Immature natural killer cell (primary cell): ENCODE measurements around the gene ASB16. TPM values are rescaled to one million over a fixed set of nuclear protein-coding genes. Genes with fewer than 3 reads are reported as not detected.

Source experiments
- DNase-seq, 3 donors: peaks; one replicate each; pipeline ENCODE4 v3.0.0; 2022; ENCODE audit warnings: mixed read lengths in 1 of 3
- H3K27ac Mint-ChIP-seq, 6 donors: one replicate each; pipeline ENCODE4 v1.8.0; 2020; ENCODE audit warnings: mixed read lengths in 6 of 6, mild to moderate bottlenecking in 5 of 6, inconsistent platforms in 4 of 6, moderate library complexity in 3 of 6
- H3K27me3 Mint-ChIP-seq, 3 donors: one replicate each; pipeline ENCODE4 v1.8.0; 2020 to 2021; ENCODE audit warnings: low read depth in 3 of 3, mild to moderate bottlenecking in 3 of 3, mixed read lengths in 3 of 3, moderate library complexity in 3 of 3, inconsistent platforms in 1 of 3
- H3K36me3 Mint-ChIP-seq, 3 donors: one replicate each; pipeline ENCODE4 v1.8.0; 2020; ENCODE audit warnings: mixed read lengths in 3 of 3, inconsistent platforms in 2 of 3, mild to moderate bottlenecking in 2 of 3
- H3K4me1 Mint-ChIP-seq, 2 donors: one replicate each; pipeline ENCODE4 v1.8.0; 2020; ENCODE audit warnings: inconsistent platforms in 2 of 2, mild to moderate bottlenecking in 2 of 2, mixed read lengths in 2 of 2, moderate library complexity in 1 of 2
- H3K4me3 Mint-ChIP-seq, 5 donors: one replicate each; pipeline ENCODE4 v1.8.0; 2020; ENCODE audit warnings: mild to moderate bottlenecking in 5 of 5, mixed read lengths in 5 of 5, inconsistent platforms in 3 of 5, moderate library complexity in 3 of 5
- H3K9me3 Mint-ChIP-seq, 6 donors: one replicate each; pipeline ENCODE4 v1.8.0; 2020; ENCODE audit warnings: mild to moderate bottlenecking in 6 of 6, mixed read lengths in 6 of 6, inconsistent platforms in 4 of 6, moderate library complexity in 3 of 6
- polyA plus RNA-seq, 3 donors: library from polyadenylated mRNA; unstranded; fragments of 300-500 nt; fragmentation: Illumina TruSeq; gene quantifications; one replicate each; pipeline ENCODE4 v1.2.3, GENCODE V29; 2021

ASB16 gene
- polyA plus RNA-seq, 3 donors from 2014 or later = 0.27 TPM; not detected in 2

DNA sequence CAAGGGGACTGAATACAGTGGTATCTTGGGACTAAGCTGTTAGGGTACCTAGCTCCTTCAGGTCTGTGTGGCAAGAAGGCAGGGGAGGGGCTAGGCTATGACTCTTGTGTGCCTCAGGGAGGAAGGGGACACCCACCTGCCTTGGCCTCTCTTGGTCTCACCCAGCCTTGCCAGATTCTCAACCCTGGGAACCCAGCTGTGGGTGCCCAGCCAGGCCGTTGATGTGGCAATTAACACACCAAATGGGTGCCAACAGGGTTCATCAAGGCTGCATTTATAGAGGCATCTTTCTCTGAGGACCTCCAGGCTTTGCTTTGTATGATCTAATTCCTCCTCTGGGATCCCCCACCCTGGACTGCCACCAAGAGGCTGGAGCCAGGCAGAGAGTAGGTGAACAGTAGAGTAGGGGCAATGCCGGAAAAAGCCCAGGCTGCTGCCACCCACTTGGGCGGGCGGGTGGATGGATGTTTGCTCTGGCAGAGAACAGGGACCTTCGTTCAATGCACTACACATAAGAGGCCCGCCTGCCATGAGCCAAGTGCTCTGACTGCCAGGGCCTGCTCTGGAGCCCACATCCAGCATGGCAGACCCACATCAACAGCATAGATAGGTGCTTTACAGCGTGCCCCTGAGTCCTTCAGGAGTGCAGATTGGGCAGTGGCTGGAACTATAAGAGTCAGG, 3.2 kb upstream of the ASB16 start:
- peaks cover 3 to 10% of the 10 kb centered on the region in 2 donors for H3K4me1 Mint-ChIP-seq
- no peaks in the 10 kb centered on the region for H3K36me3 Mint-ChIP-seq
- peaks cover 2 to 4% (median 2%) of the 10 kb centered on the region in 3 donors for H3K27me3 Mint-ChIP-seq
- no peak overlapping the region for H3K27ac Mint-ChIP-seq
- H3K9me3 Mint-ChIP-seq = no peaks in the 10 kb centered on the region
- DNase-seq = no peak
- H3K4me3 Mint-ChIP-seq = no peak overlapping the region

DNA sequence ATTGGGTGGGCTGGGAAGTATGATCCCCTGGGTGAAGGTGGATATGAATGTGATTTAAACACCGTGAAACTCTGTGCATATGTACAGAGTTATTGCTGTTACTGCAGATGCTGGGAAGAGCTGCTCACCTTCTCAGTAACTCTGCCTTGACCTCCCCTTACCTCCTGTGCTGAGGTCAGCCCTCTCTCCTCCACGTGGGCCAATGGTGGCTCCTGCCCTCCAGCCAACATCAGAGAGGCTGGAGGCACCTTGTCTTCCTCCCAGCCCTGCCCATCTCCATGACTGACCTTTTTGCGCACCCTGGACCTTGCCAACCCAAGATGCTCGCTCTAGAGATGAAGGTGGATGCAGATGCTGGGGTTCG, 387 bp upstream of the ASB16 start:
- peaks cover 3 to 10% of the 10 kb centered on the region in 2 donors for H3K4me1 Mint-ChIP-seq
- no peaks in the 10 kb centered on the region for H3K9me3 Mint-ChIP-seq
- peak overlapping the region in 2 of 6 donors; percentile 35 to 51 for H3K27ac Mint-ChIP-seq

DNA sequence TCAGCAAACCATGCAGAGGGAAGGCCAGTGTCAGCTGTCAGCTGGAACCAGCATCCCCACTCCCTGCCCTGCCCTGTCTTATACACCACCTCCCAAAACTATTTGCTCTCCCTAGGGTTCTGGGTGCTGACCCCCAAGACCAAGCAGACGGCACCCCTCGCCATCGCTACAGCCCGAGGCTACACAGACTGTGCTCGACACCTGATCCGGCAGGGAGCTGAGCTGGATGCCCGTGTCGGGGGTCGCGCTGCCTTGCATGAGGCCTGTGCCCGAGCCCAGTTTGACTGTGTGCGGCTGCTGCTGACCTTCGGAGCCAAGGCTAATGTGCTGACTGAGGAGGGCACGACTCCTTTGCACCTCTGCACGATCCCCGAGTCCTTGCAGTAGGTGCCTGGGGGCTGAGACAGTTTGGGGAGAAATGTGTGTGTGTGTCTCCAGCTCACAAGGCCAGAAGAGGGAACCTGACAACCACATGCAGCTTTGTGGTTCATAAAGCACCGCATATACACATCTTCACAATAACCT, 1.5 kb downstream of the ASB16 start:
- no peak for DNase-seq
- peaks cover 0 to 4% (median 0%) of the 10 kb centered on the region in 3 donors for H3K36me3 Mint-ChIP-seq
- no peak overlapping the region for H3K4me3 Mint-ChIP-seq
- peaks cover 3 to 10% of the 10 kb centered on the region in 2 donors for H3K4me1 Mint-ChIP-seq
- H3K27ac Mint-ChIP-seq = peak overlapping the region in 2 of 6 donors; percentile 41 to 53
- H3K27me3 Mint-ChIP-seq = peaks cover 2% of the 10 kb centered on the region in 3 donors
- H3K9me3 Mint-ChIP-seq = no peaks in the 10 kb centered on the region

More for the DNA sequence above, 387 bp upstream of the ASB16 start:
- Mint-ChIP-seq H3K4me3 (no peak overlapping the region), H3K27me3 (peaks cover 2 to 4% (median 2%) of the 10 kb centered on the region in 3 donors), H3K36me3 (no peaks in the 10 kb centered on the region)
- no peak for DNase-seq

DNA sequence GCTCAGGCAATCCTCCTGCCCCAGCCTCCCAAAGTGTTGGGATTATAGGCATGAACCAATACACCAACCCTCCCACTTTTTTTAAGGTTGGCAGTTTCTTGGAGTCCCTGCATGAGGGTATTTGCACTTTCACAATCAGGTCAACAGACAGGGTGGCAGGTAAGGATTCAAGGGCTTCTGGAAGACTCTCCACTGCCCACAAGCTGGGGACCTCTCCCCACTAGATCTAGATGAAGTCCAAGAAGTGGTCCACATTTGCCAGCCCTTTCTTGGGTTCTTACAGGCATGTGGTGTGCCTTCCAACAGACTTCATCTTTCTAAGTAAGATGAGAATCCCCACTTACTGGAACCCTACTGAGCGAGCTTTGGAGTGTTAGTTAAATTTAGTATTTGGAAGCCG, 3.9 kb downstream of the ASB16 start:
- H3K4me3 Mint-ChIP-seq = no peak overlapping the region
- peaks cover 0 to 4% (median 3%) of the 10 kb centered on the region in 3 donors for H3K36me3 Mint-ChIP-seq
- peaks cover under 1 to 2% (median 2%) of the 10 kb centered on the region in 3 donors for H3K27me3 Mint-ChIP-seq
- no peak overlapping the region for H3K27ac Mint-ChIP-seq
- no peak for DNase-seq
- H3K4me1 Mint-ChIP-seq = no peaks in the 10 kb centered on the region
- H3K9me3 Mint-ChIP-seq = no peaks in the 10 kb centered on the region

DNA sequence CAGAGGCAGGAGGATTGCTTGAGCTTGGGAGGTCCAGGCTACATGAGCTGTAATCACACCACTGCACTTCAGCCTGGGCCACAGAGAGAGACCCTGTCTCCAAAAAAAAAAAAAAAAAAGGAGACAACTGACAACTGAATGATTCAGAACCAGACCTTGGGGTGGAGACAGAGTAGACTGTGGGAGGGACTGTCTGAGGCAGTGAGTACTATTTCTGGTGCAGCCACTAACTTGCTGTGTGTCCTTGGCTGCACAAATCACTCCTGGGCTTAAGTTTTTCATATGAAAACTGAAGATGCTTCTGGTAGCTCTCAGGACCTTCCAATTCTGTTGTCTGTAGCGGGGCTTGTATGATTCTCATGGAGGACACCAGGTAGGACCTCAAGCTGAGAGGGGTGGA, 5.8 kb downstream of the ASB16 start:
- peaks cover 1 to 2% (median 2%) of the 10 kb centered on the region in 3 donors for H3K27me3 Mint-ChIP-seq
- no peaks in the 10 kb centered on the region for H3K4me1 Mint-ChIP-seq
- no peak overlapping the region for H3K4me3 Mint-ChIP-seq
- H3K36me3 Mint-ChIP-seq = peaks cover 0 to 4% (median 3%) of the 10 kb centered on the region in 3 donors
- DNase-seq = no peak
- H3K9me3 Mint-ChIP-seq = no peaks in the 10 kb centered on the region
- H3K27ac Mint-ChIP-seq = no peak overlapping the region

DNA sequence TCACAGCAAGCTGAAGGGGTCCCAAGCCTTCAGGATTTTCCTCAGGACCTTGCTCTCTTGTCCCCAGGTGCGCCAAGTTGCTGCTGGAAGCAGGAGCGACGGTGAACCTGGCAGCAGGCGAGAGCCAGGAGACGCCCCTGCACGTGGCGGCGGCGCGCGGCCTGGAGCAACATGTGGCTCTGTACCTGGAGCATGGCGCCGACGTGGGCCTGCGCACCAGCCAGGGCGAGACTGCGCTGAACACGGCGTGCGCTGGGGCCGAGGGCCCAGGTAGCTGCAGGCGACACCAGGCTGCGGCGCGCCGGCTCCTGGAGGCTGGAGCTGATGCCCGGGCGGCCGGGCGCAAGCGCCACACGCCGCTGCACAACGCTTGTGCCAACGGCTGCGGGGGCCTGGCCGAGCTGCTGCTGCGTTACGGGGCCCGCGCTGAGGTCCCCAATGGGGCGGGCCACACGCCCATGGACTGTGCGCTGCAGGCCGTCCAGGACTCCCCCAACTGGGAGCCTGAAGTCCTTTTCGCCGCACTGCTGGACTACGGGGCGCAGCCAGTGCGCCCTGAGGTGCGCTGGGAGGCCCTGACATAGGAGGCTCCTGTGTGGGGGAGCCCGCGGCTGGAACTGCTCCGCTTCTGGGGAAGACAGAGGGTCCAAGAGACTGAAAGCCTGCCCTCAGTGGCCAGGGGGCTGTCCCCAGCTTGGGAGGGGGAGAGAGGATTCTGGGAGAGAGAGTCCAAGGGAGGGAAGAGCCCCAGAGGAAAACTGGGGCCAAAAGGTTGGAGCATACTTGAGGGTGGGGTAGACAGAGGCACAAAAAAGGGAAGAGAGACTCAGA, 6.4 kb downstream of the ASB16 start:
- DNase-seq = no peak
- H3K27ac Mint-ChIP-seq = no peak overlapping the region

DNA sequence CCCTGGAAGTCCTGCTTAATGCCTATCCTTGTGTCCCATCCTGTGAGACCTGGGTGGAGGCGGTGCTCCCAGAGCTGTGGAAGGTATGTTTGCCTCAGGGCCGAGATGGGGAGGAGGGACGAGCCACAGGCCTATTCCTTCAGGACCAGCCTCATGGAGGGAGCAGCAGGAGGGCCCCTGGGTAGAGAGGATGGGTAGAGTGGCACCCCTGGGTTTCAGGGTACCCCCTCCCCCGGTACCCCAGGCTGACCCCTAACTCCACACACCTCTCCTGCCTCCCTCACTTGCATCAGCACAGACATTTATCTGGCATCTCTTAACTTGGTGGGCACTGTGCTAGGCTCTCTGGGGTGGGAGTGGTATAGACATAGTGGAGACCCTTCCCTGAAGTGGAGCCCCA, 7.1 kb downstream of the ASB16 start:
- Mint-ChIP-seq H3K4me1 (peaks cover 5 to 11% of the 10 kb centered on the region in 2 donors), H3K36me3 (peaks cover 5 to 10% (median 7%) of the 10 kb centered on the region in 3 donors), H3K9me3 (no peaks in the 10 kb centered on the region), H3K27ac (peak overlapping the region in 1 of 6 donors; percentile 49), H3K27me3 (peaks cover 0 to 2% (median 1%) of the 10 kb centered on the region in 3 donors), H3K4me3 (no peak overlapping the region)
- DNase-seq = no peak

More for the DNA sequence above, 6.4 kb downstream of the ASB16 start:
- Mint-ChIP-seq H3K4me3 (no peak overlapping the region), H3K27me3 (peaks cover 1 to 2% (median 2%) of the 10 kb centered on the region in 3 donors), H3K9me3 (no peaks in the 10 kb centered on the region), H3K4me1 (peaks cover 2 to 4% of the 10 kb centered on the region in 2 donors), H3K36me3 (peaks cover 3 to 6% (median 6%) of the 10 kb centered on the region in 3 donors)

DNA sequence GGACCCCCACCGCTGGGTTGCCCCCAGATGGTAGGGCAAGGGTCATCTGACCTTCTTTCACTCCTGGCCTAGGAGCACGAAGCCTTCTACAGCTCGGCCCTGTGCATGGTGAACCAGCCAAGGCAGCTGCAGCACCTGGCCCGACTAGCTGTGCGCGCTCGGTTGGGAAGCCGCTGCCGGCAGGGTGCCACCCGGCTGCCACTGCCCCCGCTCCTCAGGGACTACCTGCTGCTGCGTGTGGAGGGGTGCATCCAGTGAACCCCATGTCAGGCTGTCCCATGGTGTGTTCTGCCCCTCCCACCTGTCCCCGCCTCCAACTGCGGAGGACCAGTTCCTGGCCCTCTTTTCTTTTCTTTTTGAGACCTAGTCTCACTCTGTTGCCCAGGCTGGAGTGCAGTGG, 7.6 kb downstream of the ASB16 start:
- no peaks in the 10 kb centered on the region for H3K9me3 Mint-ChIP-seq
- peaks cover 0 to 2% (median 1%) of the 10 kb centered on the region in 3 donors for H3K27me3 Mint-ChIP-seq
- H3K36me3 Mint-ChIP-seq = peaks cover 5 to 10% (median 7%) of the 10 kb centered on the region in 3 donors
- no peak for DNase-seq
- H3K27ac Mint-ChIP-seq = peak overlapping the region in 1 of 6 donors; percentile 12
- peaks cover 5 to 11% of the 10 kb centered on the region in 2 donors for H3K4me1 Mint-ChIP-seq
- H3K4me3 Mint-ChIP-seq = no peak overlapping the region

DNA sequence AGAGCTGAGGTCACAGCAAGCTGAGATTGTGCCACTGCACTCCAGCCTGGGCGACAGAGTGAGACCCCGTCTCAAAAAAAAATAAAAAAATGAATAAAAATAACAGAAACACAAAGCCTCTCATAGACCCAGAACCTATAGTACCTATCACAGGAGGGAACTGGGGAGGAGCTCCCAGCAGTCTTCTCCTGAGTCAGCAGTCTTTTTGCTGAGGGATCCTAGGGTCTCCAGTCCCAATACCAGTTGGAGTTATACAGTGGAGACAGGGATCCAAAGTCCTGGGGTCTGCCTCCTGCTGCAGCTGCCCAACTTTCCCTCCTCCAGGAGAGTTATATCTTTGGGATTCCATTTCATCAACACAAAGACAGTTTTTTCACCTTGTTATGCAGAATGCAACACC, 12.5 kb downstream of the ASB16 start:
- Mint-ChIP-seq H3K9me3 (no peaks in the 10 kb centered on the region), H3K27ac (no peak overlapping the region), H3K4me1 (peaks cover 36 to 49% of the 10 kb centered on the region in 2 donors), H3K27me3 (peaks cover 0 to 10% (median 4%) of the 10 kb centered on the region in 3 donors), H3K36me3 (peaks cover 4 to 10% (median 5%) of the 10 kb centered on the region in 3 donors), H3K4me3 (no peak overlapping the region)
- no peak for DNase-seq

DNA sequence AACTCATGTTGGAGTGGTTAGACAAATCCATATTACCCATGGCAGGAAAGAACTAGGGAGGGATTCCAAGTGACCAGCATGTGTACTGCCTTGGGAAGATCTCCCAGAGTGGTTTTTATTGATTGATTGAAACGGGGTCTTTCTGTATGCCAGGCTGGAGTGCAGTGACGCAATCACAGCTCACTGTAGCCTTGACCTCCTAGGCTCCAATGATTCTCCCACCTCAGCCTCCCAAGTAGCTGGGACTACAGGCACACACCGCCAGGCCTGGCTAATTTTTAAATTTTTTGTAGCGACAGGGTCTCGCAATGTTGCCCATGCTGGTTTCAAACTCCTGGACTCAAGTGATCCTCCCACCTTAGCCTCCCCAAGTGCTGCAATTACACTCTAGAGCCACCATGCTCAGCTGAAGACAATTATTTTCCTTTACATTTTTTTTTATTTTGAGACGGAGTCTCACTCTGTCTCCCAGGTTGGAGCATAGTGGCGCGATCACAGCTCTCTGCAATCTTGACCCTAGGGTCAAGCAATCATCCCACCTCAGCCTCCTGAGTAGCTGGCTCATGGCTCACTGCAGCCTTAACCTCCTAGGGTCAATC, 13.8 kb downstream of the ASB16 start:
- Mint-ChIP-seq H3K9me3 (no peaks in the 10 kb centered on the region), H3K4me3 (peak overlapping the region in 2 of 5 donors; percentile 27 to 99), H3K4me1 (peaks cover 42 to 54% of the 10 kb centered on the region in 2 donors), H3K27me3 (peaks cover 0 to 10% (median 6%) of the 10 kb centered on the region in 3 donors), H3K27ac (no peak overlapping the region), H3K36me3 (peaks cover 4 to 7% (median 5%) of the 10 kb centered on the region in 3 donors)
- DNase-seq = no peak

DNA sequence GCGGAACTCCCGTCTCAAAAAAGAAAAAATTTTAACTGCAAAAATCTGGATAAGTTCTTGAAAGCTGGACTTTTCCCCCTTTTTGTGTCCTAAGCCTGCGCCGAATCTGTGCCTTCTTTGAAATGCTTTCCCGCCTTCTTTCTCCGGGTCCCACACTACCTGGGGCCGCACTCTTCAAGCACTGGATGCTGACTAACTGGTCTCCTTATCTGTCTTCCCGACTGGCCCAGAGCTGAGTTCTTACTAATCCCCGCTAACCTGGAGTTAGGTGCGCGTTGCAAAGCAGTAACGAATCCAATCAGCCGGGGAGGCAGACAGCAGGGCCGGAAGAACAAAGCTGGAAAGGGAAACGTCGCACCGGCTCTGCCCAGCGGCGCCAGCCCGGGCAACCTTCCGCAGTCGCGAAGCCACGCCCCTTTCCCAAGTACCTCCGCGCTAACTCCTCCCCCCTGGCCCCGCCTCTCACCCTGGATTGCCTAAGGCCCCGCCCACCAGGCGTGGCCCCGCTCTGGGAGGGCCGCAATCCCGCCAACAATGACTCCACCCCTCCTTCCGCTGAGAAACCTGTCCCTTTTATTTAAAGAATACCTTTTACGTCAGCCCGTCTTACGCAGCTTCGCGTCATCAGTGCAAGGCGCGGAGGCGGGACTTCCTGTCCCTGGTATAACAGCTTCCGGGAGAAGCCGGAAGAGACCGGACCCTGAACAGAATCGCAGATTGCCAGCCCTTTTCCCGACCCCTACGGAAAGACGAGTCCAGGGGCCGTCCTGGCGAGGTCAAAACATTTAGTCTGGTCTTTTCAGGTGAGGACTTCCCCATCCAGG, 16.0 kb downstream of the ASB16 start, which contains the start of gene TMUB2:
TSS of gene TMUB2 (plus strand) at position 666 of the 824 bp plus-strand sequence. CDS start 737 bp downstream, outside the sequence.
- Mint-ChIP-seq H3K27me3 (peaks cover 0 to 10% (median 5%) of the 10 kb centered on the region in 3 donors), H3K4me3 (peak within 1 kb of the TSS; percentile 99 to 100 (median 99)), H3K4me1 (peaks cover 43 to 60% of the 10 kb centered on the region in 2 donors), H3K9me3 (no peaks in the 10 kb centered on the region), H3K36me3 (peaks cover 4 to 7% (median 5%) of the 10 kb centered on the region in 3 donors), H3K27ac (peak within 1 kb of the TSS; percentile 98 to 100 (median 100))
- DNase-seq = peak; percentile 99 to 100 (median 100)

DNA sequence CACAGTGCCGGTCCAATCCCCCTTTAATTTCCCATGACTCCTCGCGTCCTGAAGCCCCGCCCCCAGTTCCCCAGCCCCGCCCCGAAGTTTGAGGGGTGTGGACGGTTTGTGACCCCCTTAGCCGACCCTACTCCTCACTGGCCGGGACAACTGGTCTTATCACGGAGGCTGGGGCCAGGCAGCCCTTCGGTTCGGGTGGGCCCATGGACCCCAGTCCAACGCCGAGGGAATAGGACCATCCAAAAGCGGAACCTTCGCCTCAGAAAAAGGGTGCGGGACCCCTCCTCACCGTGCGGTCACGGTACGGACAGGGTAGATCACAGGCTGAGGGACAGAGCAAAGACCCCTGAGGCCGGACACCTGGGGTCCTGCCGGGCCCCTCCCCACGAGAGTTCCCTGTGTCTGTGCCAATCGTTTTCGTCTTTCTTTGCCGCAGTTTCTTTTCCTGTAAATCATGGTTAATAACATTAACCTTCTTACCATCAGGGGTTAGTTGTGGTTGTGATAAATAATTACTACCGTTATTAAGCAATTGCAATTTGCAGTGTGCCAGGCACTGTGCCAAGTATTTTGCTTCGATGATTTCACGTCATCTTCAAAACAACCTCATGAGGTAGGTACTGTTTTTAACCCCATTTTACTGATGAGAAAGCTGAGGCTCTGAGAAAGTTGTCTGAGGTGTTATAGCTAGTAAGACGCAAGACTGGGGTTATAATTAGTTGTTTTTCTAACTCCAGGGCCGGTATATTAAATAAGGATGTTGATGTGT, 16.8 kb downstream of the ASB16 start:
- H3K27me3 Mint-ChIP-seq = peaks cover 0 to 10% (median 5%) of the 10 kb centered on the region in 3 donors
- peak overlapping the region; percentile 98 to 100 (median 100) for H3K27ac Mint-ChIP-seq
- H3K9me3 Mint-ChIP-seq = no peaks in the 10 kb centered on the region
- peaks cover 39 to 53% of the 10 kb centered on the region in 2 donors for H3K4me1 Mint-ChIP-seq
- H3K4me3 Mint-ChIP-seq = peak overlapping the region; percentile 99 to 100 (median 99)
- peak in 1 of 3 donors; percentile 28 for DNase-seq
- no peaks in the 10 kb centered on the region for H3K36me3 Mint-ChIP-seq
